Left lung (tissue), 10 donors: Measurements from ENCODE around the gene MAN1C1. TPM values are rescaled to one million over a fixed set of nuclear protein-coding genes. Genes with fewer than 3 reads are reported as not detected.

ENCODE experiments used
- ATAC-seq: fragments of 200-7000 bp; cut with Tn5 transposase; one replicate; pipeline ENCODE4 v1.9.1; 2020; ENCODE audit warnings: moderate library complexity
- DNase-seq, 4 donors: peaks; one replicate each; pipeline ENCODE4 v3.0.0-alpha.2; 2013 to 2020
- H3K27ac ChIP-seq, 2 donors: fragments of 200-600 bp; sonication (generic) in 1 of 2; one replicate each; pipeline versions ENCODE4 v1.5.0 to v1.8.0; 2020 to 2021
- H3K27me3 ChIP-seq, 2 donors: fragments of 200-600 bp; sonication (generic) in 1 of 2; one replicate each; pipeline versions ENCODE4 v1.5.0 to v1.8.0; 2020 to 2021
- H3K36me3 ChIP-seq, 2 donors: fragments of 200-600 bp; sonication (generic) in 1 of 2; one replicate each; pipeline versions ENCODE4 v1.5.0 to v1.8.0; 2020 to 2021
- H3K4me1 ChIP-seq, 2 donors: fragments of 200-600 bp; one replicate each; pipeline ENCODE4 v1.8.0; 2021
- H3K4me3 ChIP-seq, 2 donors: fragments of 200-600 bp; sonication (generic) in 1 of 2; one replicate each; pipeline versions ENCODE4 v1.5.0 to v1.8.0; 2020 to 2021; ENCODE audit warnings: mild to moderate bottlenecking in 1 of 2
- H3K9me3 ChIP-seq, 2 donors: fragments of 200-600 bp; sonication (generic) in 1 of 2; one replicate each; pipeline versions ENCODE4 v1.5.0 to v1.8.0; 2020 to 2021
- CTCF ChIP-seq, 2 donors: fragments of 200-600 bp; sonication (generic) in 1 of 2; IDR thresholded peaks; one replicate each; pipeline versions ENCODE4 v1.5.0 to v1.8.0; 2021; ENCODE audit warnings: antibody characterized with exemption in 2 of 2
- intact Hi-C, 2 donors: fragments of 100-400 bp; cut with DNase I; formaldehyde crosslinking; loops; one replicate each; pipeline versions ENCODE4 v1.11.2 to v1.14.2; 2022
- polyA plus RNA-seq, 6 donors: library from polyadenylated mRNA; unstranded; fragments of 120-200 nt; gene quantifications; one replicate each; pipeline ENCODE4 v1.2.1, GENCODE V29; 2013; ENCODE audit not compliant: insufficient read length in 6 of 6
- total RNA-seq, 2 donors: library from RNA; stranded (reverse); fragmentation: NEBNext Ultra II Directional; extraction: Animal tissue kit (Norgen Biotek cat#: 25700); gene quantifications; one replicate each; pipeline ENCODE4 v1.2.1, GENCODE V29; 2021
- donor health status: DM: no; HTN: yes; CAD: no.
- donor health status: DM: no; HTN: no; CAD: no.

Gene MAN1C1
- total and polyA plus RNA-seq, 8 donors = 14.9 to 20.3 (median 16.1) TPM

DNA sequence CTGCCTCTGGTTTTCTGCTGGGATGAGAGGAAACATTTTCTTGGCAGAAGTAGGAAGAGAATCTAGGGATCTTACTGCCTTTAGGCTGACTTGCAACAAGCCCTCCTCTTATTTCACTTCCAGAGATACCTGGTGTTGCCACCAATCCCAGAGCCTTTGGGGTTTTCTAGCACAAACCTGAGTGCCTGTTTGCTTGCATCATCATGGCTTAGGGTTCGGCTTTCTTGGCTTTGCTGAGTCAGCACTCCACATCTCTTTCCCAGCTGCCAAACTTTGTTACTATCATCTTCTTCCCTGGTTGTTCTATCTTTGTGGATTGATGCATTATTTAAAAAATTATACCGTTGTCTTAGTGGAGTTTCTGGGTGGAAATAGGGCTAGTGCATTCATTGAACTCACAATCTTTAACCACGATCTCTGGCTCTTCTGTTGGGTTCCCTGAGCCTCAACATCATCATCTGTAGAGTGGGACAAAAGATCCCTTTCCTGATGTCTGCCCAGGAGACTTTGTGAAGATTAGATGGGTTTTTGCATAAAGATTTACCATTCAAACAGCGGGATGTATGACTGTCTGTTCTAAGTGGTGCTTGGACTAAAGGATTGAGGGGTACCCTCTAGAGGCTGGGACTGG is 106.8 kb downstream of the MAN1C1 start:
- peaks cover 0 to 10% of the 10 kb centered on the region in 2 donors for H3K4me1 ChIP-seq
- H3K36me3 ChIP-seq = no peaks in the 10 kb centered on the region
- intact Hi-C loops = no loop called here
- no peak for TF ChIP-seq CTCF (IDR thresholded peaks at IDR 0.05)
- H3K27me3 ChIP-seq = no peaks in the 10 kb centered on the region
- H3K9me3 ChIP-seq = no peaks in the 10 kb centered on the region
- H3K27ac ChIP-seq = no peak overlapping the region
- peak in 1 of 4 donors; percentile 15 for DNase-seq
- no peak for ATAC-seq
- H3K4me3 ChIP-seq = no peak overlapping the region

GRCh38 chr1:25724201-25724600 is 107.6 kb downstream of the MAN1C1 start:
- H3K27ac ChIP-seq = no peak overlapping the region
- H3K36me3 ChIP-seq = no peaks in the 10 kb centered on the region
- ATAC-seq (no peak), DNase-seq (peak in 1 of 4 donors; percentile 22)
- H3K9me3 ChIP-seq = no peaks in the 10 kb centered on the region
- no peaks in the 10 kb centered on the region for H3K27me3 ChIP-seq
- intact Hi-C loops = no loop called here
- H3K4me1 ChIP-seq = peaks cover 0 to 10% of the 10 kb centered on the region in 2 donors
- TF ChIP-seq CTCF (IDR thresholded peaks at IDR 0.05) = no peak
- H3K4me3 ChIP-seq = no peak overlapping the region

GRCh38 chr1:25724966-25725365 is 108.4 kb downstream of the MAN1C1 start:
- H3K9me3 ChIP-seq = no peaks in the 10 kb centered on the region
- TF ChIP-seq CTCF (IDR thresholded peaks at IDR 0.05) = no peak
- H3K36me3 ChIP-seq = no peaks in the 10 kb centered on the region
- intact Hi-C loops = no loop called here
- no peak overlapping the region for H3K4me3 ChIP-seq
- peaks cover 7 to 10% of the 10 kb centered on the region in 2 donors for H3K4me1 ChIP-seq
- H3K27ac ChIP-seq = no peak overlapping the region
- no peak for DNase-seq
- no peak for ATAC-seq
- no peaks in the 10 kb centered on the region for H3K27me3 ChIP-seq

DNA sequence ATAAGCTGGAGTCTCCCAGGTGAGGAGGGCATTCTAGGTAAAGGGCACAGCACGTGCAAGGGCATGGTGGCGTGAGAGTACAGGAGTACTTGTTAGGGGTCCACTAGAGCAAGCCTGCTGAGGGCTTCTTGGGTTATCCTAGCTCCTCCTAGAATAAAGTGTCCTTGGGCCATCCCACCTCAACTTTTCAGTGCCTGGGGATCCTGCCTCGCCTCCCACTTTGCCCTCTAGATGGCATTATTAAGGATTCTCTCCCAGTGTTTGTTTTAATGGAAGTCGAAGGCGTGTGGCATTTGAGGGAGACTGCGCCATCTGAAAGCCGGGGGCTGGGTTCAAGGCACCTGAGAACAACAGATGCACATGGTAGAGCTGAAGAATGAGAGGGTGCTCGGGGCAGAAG is 108.9 kb downstream of the MAN1C1 start:
- Histone ChIP-seq H3K4me3 (no peak overlapping the region), H3K4me1 (peaks cover 12 to 13% of the 10 kb centered on the region in 2 donors), H3K36me3 (no peaks in the 10 kb centered on the region), H3K9me3 (no peaks in the 10 kb centered on the region), H3K27me3 (no peaks in the 10 kb centered on the region), H3K27ac (no peak overlapping the region)
- no peak for ATAC-seq
- intact Hi-C loops = no loop called here
- no peak for TF ChIP-seq CTCF (IDR thresholded peaks at IDR 0.05)
- no peak for DNase-seq

DNA sequence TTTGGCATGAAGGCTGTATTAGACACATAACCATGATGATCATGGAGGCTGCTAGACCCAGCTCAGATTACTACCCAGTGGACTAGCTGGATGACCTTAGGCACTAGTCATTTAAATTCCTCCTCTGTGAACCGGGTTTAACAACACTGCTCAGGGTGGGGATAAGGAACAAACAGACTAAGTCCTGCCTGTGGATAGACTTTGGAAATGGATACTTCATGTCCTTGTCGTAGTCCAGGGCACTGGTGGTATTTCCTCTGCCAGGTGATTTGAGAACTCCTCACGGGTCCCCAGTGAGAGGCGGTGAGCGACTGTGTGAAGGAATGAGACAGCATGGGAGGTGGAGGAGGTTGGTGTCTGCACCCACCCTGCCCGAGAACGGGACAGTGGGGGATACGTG is 110.5 kb downstream of the MAN1C1 start:
- Histone ChIP-seq H3K4me1 (peaks cover 15 to 19% of the 10 kb centered on the region in 2 donors), H3K27ac (no peak overlapping the region), H3K9me3 (no peaks in the 10 kb centered on the region), H3K27me3 (no peaks in the 10 kb centered on the region), H3K36me3 (no peaks in the 10 kb centered on the region), H3K4me3 (no peak overlapping the region)
- intact Hi-C loops = no loop called here
- no peak for DNase-seq
- no peak for ATAC-seq
- TF ChIP-seq CTCF (IDR thresholded peaks at IDR 0.05) = no peak
